ENCODE measurements around the gene PRF1.
"Not testable (repeated sequence)": the region's sequence is repeated elsewhere in the genome, so short reads cannot be mapped to it uniquely, and the experiment has no call there.

The PRF1 gene

DNA sequence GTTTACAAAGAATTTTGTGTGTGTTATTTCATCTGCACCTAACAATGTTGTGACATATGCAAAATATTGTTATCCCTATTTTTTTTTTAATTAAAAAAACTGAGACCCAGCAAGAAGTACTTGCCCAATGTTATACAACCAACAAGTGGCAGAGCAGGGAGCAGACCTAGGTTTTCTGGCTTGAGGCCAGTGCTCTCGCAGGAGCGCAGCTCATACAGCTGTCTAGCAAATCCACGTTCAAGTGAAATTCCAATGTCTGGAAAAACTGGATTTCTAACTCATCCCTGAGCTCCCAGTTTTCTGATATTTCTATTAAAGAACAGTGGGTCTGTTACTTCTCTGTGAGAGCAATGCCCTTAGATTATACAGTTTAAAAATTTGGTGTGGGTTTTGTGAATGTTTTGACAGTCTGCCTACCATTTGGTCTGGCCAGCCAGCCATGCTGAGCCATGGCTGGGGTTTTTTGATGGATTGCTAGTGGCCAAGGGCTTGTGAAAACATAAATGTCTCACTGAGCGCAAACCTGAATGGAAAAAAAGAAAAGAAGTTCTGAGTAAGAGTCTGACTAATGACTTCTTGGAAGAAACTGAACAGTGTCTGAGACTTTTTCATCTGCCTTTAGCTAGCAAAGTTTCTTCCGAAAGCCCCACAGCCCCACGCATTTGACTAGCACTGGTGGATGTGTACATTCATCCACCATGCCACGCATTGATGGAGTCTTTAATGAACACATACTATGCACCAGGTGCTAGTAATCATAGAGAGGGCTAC is 15.4 kb upstream of the PRF1 start:
- DNase-seq (ENCODE audit: low read depth): no peak

DNA sequence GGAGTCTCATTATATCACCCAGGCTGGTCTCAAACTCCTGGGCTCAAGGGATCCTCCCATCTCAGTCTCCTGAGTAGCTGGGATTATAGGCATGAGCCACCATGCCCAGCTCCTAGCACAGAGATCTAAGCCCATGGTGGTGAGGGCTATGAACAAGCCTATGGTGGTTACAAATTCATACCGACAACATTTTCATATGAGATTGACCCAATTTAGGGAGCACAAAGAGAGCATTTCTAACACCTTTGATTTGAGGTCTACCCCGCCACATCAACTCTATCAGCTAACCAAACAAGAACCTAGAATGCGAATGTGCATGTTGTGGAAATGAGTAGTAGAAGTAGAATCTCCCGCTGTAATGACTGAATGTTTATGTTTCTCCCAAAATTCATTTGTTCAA is 14.2 kb upstream of the PRF1 start:
- no peak for DNase-seq (ENCODE audit: low read depth)

DNA sequence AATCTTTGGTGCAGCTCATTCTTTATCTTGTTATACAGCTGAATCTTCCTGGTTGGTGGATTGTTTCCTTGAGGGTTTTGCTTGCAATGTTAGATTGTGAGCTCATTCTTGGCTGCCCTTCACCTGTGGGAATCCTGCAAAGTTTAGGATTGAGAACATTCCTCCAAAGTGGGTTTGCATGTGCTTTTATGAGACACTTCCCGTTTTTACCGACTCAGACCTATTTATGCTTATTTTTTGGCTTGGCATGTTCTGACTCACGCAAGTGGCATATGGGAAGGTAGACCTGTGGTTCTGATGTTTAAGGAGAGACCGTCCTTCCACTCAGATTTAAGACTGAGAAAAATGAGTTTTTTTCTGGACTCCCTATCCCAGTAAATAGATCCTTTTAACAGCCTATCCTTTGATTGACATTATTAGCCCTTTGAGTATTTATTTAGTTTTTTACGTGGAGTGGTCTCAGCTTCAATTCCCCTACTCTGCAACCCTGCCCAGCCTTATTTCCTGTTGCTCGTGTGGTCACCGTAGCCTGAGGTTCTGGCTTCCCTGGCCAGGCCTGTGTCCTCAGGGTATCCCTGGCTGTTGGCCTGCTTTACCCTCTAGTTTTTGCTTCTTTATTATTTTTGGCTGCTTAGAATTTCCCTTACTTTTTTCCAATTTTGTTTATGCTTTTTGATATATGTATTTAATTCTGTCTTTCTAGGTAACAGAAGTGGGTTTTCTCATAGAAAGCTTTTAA is 13.4 kb upstream of the PRF1 start:
- DNase-seq (ENCODE audit: low read depth): no peak

GRCh38 chr10:70615211-70615610 is 12.7 kb upstream of the PRF1 start:
- DNase-seq (ENCODE audit: low read depth): no peak

GRCh38 chr10:70614364-70614763 is 11.8 kb upstream of the PRF1 start:
- not testable (repeated sequence) for DNase-seq (ENCODE audit: low read depth)

GRCh38 chr10:70613941-70614340 is 11.4 kb upstream of the PRF1 start:
- DNase-seq (ENCODE audit: low read depth): no peak

DNA sequence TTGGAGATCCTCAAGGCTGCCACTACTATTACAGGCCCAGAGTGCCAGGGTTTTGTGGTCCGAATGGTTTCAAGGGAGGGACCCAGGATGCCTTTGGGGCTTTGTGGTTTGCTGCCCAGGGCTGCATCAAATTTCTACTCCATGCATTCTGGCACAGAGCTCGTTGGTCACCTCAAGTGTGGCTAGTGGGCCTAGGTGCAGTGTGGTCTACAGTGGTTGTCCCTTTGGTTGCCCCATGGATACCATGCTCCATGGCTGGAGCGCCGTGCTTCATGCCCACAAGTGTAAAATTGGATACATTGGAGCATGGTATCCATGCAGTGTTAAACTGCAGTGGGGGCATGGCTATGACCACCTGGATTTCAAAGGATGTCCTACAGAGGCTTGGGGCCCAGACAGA is 5.4 kb upstream of the PRF1 start:
- no peak for DNase-seq (ENCODE audit: low read depth)

DNA sequence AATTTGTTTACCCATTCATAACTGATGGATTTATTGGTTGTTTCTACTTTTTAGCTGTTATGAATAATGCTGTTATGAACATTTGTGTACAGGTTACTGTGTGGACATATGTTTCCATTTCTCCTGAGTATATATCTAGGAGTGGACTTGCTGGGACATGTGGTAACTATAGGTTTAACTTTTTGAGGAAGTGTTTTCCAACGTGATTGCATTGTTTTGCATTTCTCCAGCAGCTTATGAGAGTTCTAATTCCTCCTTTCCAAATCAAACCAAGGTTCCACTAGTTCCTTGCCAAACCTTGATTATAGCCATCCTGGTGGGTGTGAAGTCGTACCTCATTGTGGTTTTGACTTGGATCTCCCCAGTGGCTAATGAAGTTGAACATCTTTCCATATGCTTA is 2.6 kb upstream of the PRF1 start:
- DNase-seq (ENCODE audit: low read depth): no peak

GRCh38 chr10:70604106-70604505 is 1.6 kb upstream of the PRF1 start:
- no peak for DNase-seq (ENCODE audit: low read depth)

DNA sequence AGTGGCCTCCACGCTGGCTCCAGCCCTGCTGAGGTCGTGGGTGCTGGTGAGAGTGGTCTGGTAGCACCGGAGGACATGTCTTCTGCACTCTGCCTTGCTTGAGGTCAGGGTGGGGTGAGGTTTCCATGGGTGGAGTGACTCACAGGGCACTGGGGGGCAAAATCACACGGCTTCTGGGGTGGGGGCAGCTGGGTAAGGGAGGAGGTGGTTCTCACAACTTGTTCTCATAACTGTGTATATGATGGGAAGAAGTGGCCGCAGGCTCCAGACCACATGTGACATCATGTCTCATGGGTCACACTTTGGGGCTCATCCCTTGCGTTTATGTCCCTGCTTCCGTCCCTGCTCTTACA is 884 bp upstream of the PRF1 start:
- DNase-seq (ENCODE audit: low read depth): no peak

GRCh38 chr10:70601746-70602145 is 795 bp downstream of the PRF1 start:
- no peak for DNase-seq (ENCODE audit: low read depth)

GRCh38 chr10:70600512-70601395 is 1.8 kb downstream of the PRF1 start:
- DNase-seq (ENCODE audit: low read depth): no peak

- DNase-seq (ENCODE audit: low read depth): no peak
These were observed 2.8 kb downstream of the PRF1 start for GRCh38 chr10:70599791-70600190.

GRCh38 chr10:70599319-70599718 is 3.2 kb downstream of the PRF1 start:
- DNase-seq (ENCODE audit: low read depth): no peak

DNA sequence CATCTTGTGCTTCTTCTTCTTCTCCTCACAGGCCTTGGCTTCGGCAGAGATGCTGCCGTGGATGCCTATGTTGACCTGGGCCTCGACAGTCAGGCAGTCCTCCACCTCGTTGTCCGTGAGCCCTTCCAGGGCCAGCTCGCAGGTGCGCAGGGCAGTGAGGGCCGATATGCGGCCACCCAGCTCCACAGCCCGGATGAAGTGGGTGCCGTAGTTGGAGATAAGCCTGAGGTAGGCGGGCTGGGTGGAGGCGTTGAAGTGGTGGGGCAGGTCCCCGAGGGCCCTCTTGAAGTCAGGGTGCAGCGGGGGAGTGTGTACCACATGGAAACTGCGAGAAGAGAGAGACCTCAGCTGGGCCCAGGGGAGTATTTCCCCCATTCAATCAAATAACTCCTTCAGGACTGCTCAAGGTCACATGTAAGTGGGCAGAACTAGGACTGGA is 3.7 kb downstream of the PRF1 start:
- DNase-seq (ENCODE audit: low read depth): no peak

GRCh38 chr10:70597856-70598815 is 4.4 kb downstream of the PRF1 start:
- no peak for DNase-seq (ENCODE audit: low read depth)

GRCh38 chr10:70596860-70597809 is 5.4 kb downstream of the PRF1 start:
- DNase-seq (ENCODE audit: low read depth): no peak

DNA sequence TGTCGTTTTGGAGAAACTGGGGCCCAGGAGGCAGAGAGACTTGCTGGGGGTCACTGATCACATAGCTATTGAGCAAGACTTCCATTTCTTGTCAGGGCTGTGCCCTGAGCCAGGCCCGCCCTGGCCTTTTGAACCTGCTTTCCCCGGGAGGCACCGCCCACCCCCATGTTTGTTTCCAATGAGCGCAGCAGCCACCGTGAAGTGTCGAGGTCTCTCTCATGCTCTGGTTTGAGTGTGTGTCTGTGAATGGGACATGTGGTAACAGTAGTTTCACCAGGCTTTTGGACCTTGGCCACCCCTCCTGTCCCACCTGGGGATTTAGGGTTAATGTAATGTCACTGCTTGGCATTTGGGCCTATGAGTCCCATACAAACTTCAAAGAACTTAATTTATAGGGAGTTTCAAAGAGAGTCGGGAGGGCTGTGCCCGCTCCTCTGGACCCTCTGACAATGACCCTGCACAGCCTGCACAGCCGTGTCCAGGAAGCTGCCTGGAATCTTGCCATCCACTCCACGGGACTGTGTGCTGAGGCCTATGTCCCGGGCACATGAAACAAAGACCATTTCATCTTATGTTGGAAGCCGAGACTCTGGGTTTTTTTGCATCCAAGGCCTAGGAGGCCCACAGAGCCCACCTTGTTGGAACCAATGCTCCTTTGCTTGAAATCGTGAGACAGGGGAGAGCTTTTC is 6.3 kb downstream of the PRF1 start:
- DNase-seq (ENCODE audit: low read depth): no peak

GRCh38 chr10:70595566-70596016 is 7.0 kb downstream of the PRF1 start:
- DNase-seq (ENCODE audit: low read depth): no peak

GRCh38 chr10:70594161-70594560 is 8.4 kb downstream of the PRF1 start:
- no peak for DNase-seq (ENCODE audit: low read depth)

All from stimulated activated CD8-positive, alpha-beta memory T cell treated with anti-CD3 and anti-CD28 coated beads, Interleukin-15, amount 100 ng/mL, for 1 hour (primary cell).